Measurements from ENCODE around the gene C3orf20. TPM values are rescaled to one million over a fixed set of nuclear protein-coding genes. Genes with fewer than 3 reads are reported as not detected.

The C3orf20 gene
- total and polyA plus RNA-seq, 9 of the 15 experiments (the other 6 are each of a cell fraction or from before 2014, with no cell fraction given): 0.04 TPM; not detected in 8

- Histone ChIP-seq H3K4me1 (replicated peaks in 1 of 2; ENCODE audit: control insufficient read depth in 2 of 2, insufficient read depth in 2 of 2, low read length in 2 of 2) (peaks cover 0 to 8% of the 10 kb centered on the region in 2 experiments; a peak in 2 of 5 replicates), H4K20me1 (replicated peaks; ENCODE audit: control insufficient read depth, insufficient read depth, low read length) (0 out of 2 replicates have a peak, but pooled peaks cover 3% of the 10 kb centered on the region), H3K27ac (ENCODE audit: extremely low read depth, low read depth, low read length) (no peak overlapping the region), H3K79me2 (ENCODE audit: control insufficient read depth, insufficient read depth, low read length) (no peaks in the 10 kb centered on the region), H3K9me3 (replicated peaks; ENCODE audit: control insufficient read depth, insufficient read depth, low read depth, low read length) (no peaks in the 10 kb centered on the region), H3K9ac (ENCODE audit: insufficient read depth in 1 of 2, low read depth in 2 of 2, low read length in 2 of 2) (no peak overlapping the region), H3K9me1 (ENCODE audit: control insufficient read depth, insufficient read depth, low read length) (peaks cover 4% of the 10 kb centered on the region), H3K27me3 (ENCODE audit: control insufficient read depth in 2 of 2, insufficient read depth in 2 of 2, low read length in 2 of 2) (peaks cover 35 to 71% of the 10 kb centered on the region in 2 experiments; a peak in 4 of 5 replicates), H3K4me2 (ENCODE audit: insufficient read depth, low read length) (no peak overlapping the region), H3K4me3 (no peak overlapping the region), H3K36me3 (ENCODE audit: control insufficient read depth, insufficient read depth, low read length) (no peaks in the 10 kb centered on the region), H2AFZ (ENCODE audit: low read depth, low read length) (no peak overlapping the region)
- ATAC-seq (no peak), FAIRE-seq (no peak), DNase-seq (ENCODE audit: extremely low read depth in 1 of 4, low spot score in 3 of 4) (no peak)
- CTCF ChIA-PET (ENCODE audit: low intra/inter-chr PET ratio): no interaction called here
- TF ChIP-seq ZNF512 (tag; IDR thresholded peaks at IDR 0.05) (0 out of 2 replicates have a peak, but pooled peaks have one; percentile 16), RFX7 (CRISPR knock-in tag; IDR thresholded peaks at IDR 0.05) (no peak), ZNF561 (CRISPR knock-in tag; conservative IDR thresholded peaks at IDR 0.05) (no peak)
- no TSS peak for BruUV-seq (replicated peaks)
- POLR2A ChIA-PET: no interaction called here
- intact Hi-C loops (cut with micrococcal nuclease) (no loop called here), in situ Hi-C loops (cut with MboI) (no loop called here)
Observed at GRCh38 chr3:14773281-14773680, 98.3 kb downstream of the C3orf20 start.

- no peaks in the 10 kb centered on the region; the same call in 1 of the 2 replicates for H3K9me3 ChIP-seq (replicated peaks; ENCODE audit: control insufficient read depth, insufficient read depth, low read depth, low read length)
- no TSS peak for BruUV-seq (replicated peaks)
- H3K4me1 ChIP-seq (replicated peaks in 1 of 2; ENCODE audit: control insufficient read depth in 2 of 2, insufficient read depth in 2 of 2, low read length in 2 of 2): peaks cover 0 to 8% of the 10 kb centered on the region in 2 experiments; a peak in 2 of 5 replicates
- DNase-seq (ENCODE audit: extremely low read depth in 1 of 4, low spot score in 3 of 4): no peak
- intact Hi-C loops (cut with micrococcal nuclease): no loop called here
- peaks cover 4% of the 10 kb centered on the region for H3K9me1 ChIP-seq (ENCODE audit: control insufficient read depth, insufficient read depth, low read length)
- ATAC-seq: no peak
- H3K4me2 ChIP-seq (ENCODE audit: insufficient read depth, low read length): no peak overlapping the region
- H3K36me3 ChIP-seq (ENCODE audit: control insufficient read depth, insufficient read depth, low read length): no peaks in the 10 kb centered on the region
- H3K4me3 ChIP-seq: no peak overlapping the region
- H3K27ac ChIP-seq (ENCODE audit: extremely low read depth, low read depth, low read length): no peak overlapping the region
- in situ Hi-C loops (cut with MboI): no loop called here
- no peak overlapping the region for H3K9ac ChIP-seq (ENCODE audit: insufficient read depth in 1 of 2, low read depth in 2 of 2, low read length in 2 of 2)
- ChIA-PET POLR2A (interaction anchor here (0.6 to 1.0 kb wide), 2 partner anchors 77 to 175 kb away, joined by 3 to 5 read pairs; no protein-coding TSS in a partner anchor), CTCF (ENCODE audit: low intra/inter-chr PET ratio) (no interaction called here)
- H4K20me1 ChIP-seq (replicated peaks; ENCODE audit: control insufficient read depth, insufficient read depth, low read length): 0 out of 2 replicates have a peak, but pooled peaks cover 3% of the 10 kb centered on the region
- peaks cover 33 to 67% of the 10 kb centered on the region in 2 experiments; a peak in 4 of 5 replicates for H3K27me3 ChIP-seq (ENCODE audit: control insufficient read depth in 2 of 2, insufficient read depth in 2 of 2, low read length in 2 of 2)
- no peaks in the 10 kb centered on the region for H3K79me2 ChIP-seq (ENCODE audit: control insufficient read depth, insufficient read depth, low read length)
- 7% methylated on average over 6 of the region's 6 CpGs for WGBS (ENCODE audit: insufficient coverage, low coverage, missing lambda C conversion rate)
- no peak for FAIRE-seq
- H2AFZ ChIP-seq (ENCODE audit: low read depth, low read length): no peak overlapping the region
- no peak for TF ChIP-seq DDX20 (tag; IDR thresholded peaks at IDR 0.05; ENCODE audit: low read depth)
- no peak for TF ChIP-seq GABPA (tag; conservative IDR thresholded peaks at IDR 0.05; ENCODE audit: low read depth)
- no peak for TF ChIP-seq POLR2A (conservative IDR thresholded peaks at IDR 0.05)
- TF ChIP-seq ZBTB43 (CRISPR knock-in tag; IDR thresholded peaks at IDR 0.05): no peak
- no peak for TF ChIP-seq ETV5 (CRISPR knock-in tag; IDR thresholded peaks at IDR 0.05; ENCODE audit: low read depth)
- no peak for TF ChIP-seq THAP7 (CRISPR knock-in tag; IDR thresholded peaks at IDR 0.05)
- TF ChIP-seq NUFIP1 (IDR thresholded peaks at IDR 0.05; ENCODE audit: partially characterized antibody): no peak
- TF ChIP-seq CAMTA2 (CRISPR knock-in tag; conservative IDR thresholded peaks at IDR 0.05): no peak
- no peak for TF ChIP-seq MXD1 (CRISPR knock-in tag; IDR thresholded peaks at IDR 0.05; ENCODE audit: borderline replicate concordance, poor library complexity, severe bottlenecking)
Observed at GRCh38 chr3:14773691-14774128, 98.8 kb downstream of the C3orf20 start.
